ENCODE results near the gene FCHO2.

- TF ChIP-seq, protein P1, sequence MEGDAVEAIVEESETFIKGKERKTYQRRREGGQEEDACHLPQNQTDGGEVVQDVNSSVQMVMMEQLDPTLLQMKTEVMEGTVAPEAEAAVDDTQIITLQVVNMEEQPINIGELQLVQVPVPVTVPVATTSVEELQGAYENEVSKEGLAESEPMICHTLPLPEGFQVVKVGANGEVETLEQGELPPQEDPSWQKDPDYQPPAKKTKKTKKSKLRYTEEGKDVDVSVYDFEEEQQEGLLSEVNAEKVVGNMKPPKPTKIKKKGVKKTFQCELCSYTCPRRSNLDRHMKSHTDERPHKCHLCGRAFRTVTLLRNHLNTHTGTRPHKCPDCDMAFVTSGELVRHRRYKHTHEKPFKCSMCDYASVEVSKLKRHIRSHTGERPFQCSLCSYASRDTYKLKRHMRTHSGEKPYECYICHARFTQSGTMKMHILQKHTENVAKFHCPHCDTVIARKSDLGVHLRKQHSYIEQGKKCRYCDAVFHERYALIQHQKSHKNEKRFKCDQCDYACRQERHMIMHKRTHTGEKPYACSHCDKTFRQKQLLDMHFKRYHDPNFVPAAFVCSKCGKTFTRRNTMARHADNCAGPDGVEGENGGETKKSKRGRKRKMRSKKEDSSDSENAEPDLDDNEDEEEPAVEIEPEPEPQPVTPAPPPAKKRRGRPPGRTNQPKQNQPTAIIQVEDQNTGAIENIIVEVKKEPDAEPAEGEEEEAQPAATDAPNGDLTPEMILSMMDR (conservative IDR thresholded peaks at IDR 0.05): peak; percentile 65
- TF ChIP-seq ZFX (IDR thresholded peaks at IDR 0.05): no peak
These were observed 34.9 kb upstream of the FCHO2 start for GRCh38 chr5:72920690-72921502.

Data from C4-2B (cell line).